MCF 10A (cell line): ENCODE results near the gene LPAR3. TPM values are rescaled to one million over a fixed set of nuclear protein-coding genes. Genes with fewer than 3 reads are reported as not detected.
A peak's percentile ranks its signal among the peaks of the same experiment; 100 is the strongest.

ENCODE experiments used
- BruUV-seq: library from RNA; stranded (reverse); fragments of 400-500 nt; replicated peaks from 2 replicates; lab custom pipeline; 2021; lab: Mats Ljungman, UMichigan
- CTCF ChIA-PET: fragments of 300-600 bp; sonication (Branson Sonifier 250); formaldehyde crosslinking; extraction: SDS; loops from one replicate; lab custom pipeline; 2021; ENCODE audit warnings: antibody characterized with exemption, inconsistent platforms; lab: Yijun Ruan, JAX
- POLR2A ChIA-PET: fragments of 300-600, 350-650 bp; sonication (Branson Sonifier 250); formaldehyde crosslinking; extraction: SDS; loops from one replicate; lab custom pipeline; 2020; ENCODE audit warnings: antibody characterized with exemption, inconsistent platforms; lab: Yijun Ruan, JAX
- DNase-seq: peaks from one replicate; pipeline ENCODE4 v3.0.0-alpha.2; 2018; ENCODE audit not compliant: unreplicated experiment
- H3K27ac Mint-ChIP-seq: one replicate; pipeline ENCODE4 v1.8.0; 2022; ENCODE audit warnings: mild to moderate bottlenecking, low read depth, mixed read lengths; ENCODE audit not compliant: unreplicated experiment
- H3K27me3 Mint-ChIP-seq: one replicate; pipeline ENCODE4 v1.8.0; 2022; ENCODE audit warnings: mixed read lengths; ENCODE audit not compliant: insufficient read depth, unreplicated experiment
- H3K36me3 Mint-ChIP-seq: one replicate; pipeline ENCODE4 v1.8.0; 2022; ENCODE audit warnings: mild to moderate bottlenecking, moderate library complexity, mixed read lengths; ENCODE audit not compliant: insufficient read depth, unreplicated experiment
- H3K4me1 Mint-ChIP-seq: one replicate; pipeline ENCODE4 v1.8.0; 2022; ENCODE audit warnings: mixed read lengths; ENCODE audit not compliant: insufficient read depth, unreplicated experiment
- H3K4me3 Mint-ChIP-seq: one replicate; pipeline ENCODE4 v1.8.0; 2022; ENCODE audit warnings: mild to moderate bottlenecking, moderate library complexity, mixed read lengths; ENCODE audit not compliant: unreplicated experiment
- H3K9me3 Mint-ChIP-seq: one replicate; pipeline ENCODE4 v1.8.0; 2022; ENCODE audit warnings: mixed read lengths; ENCODE audit not compliant: unreplicated experiment
- CTCF ChIP-seq: fragments of 200-600 bp; IDR thresholded peaks from one replicate; pipeline ENCODE4 v1.8.0; 2022; ENCODE audit warnings: antibody characterized with exemption, mild to moderate bottlenecking; ENCODE audit not compliant: unreplicated experiment
- intact Hi-C: fragments of 100-400 bp; cut with micrococcal nuclease; formaldehyde crosslinking; loops from 2 replicates; pipeline ENCODE4 v1.14.1; 2022
- total RNA-seq: library from RNA; stranded (reverse); gene quantifications from 2 replicates; pipeline ENCODE4 v1.2.3, GENCODE V29; 2022

LPAR3 gene
- total RNA-seq, 1 experiment from 2014 or later = 1.0 TPM

GRCh38 chr1:84890566-84890965 lies 2.4 kb downstream of the LPAR3 start:
- Mint-ChIP-seq H3K4me3 (no peak overlapping the region), H3K36me3 (no peaks in the 10 kb centered on the region), H3K4me1 (peaks cover 23% of the 10 kb centered on the region), H3K27me3 (no peaks in the 10 kb centered on the region), H3K9me3 (no peaks in the 10 kb centered on the region), H3K27ac (no peak overlapping the region)
- CTCF ChIA-PET = no interaction called here
- POLR2A ChIA-PET = interaction anchor here (0.6 kb wide), 1 partner anchor 1032 kb away, joined by 3 read pairs; no protein-coding TSS in a partner anchor
- BruUV-seq = no TSS peak
- no peak for TF ChIP-seq CTCF
- intact Hi-C loops = no loop called here
- no peak for DNase-seq

GRCh38 chr1:84889437-84889836 lies 3.6 kb downstream of the LPAR3 start:
- POLR2A ChIA-PET = interaction anchor here (1.0 to 1.2 kb wide), 3 partner anchors 18 to 55 kb away, joined by 3 to 6 read pairs (median 4); no protein-coding TSS in a partner anchor
- Mint-ChIP-seq H3K4me3 (no peak overlapping the region), H3K4me1 (peaks cover 23% of the 10 kb centered on the region), H3K9me3 (no peaks in the 10 kb centered on the region), H3K36me3 (no peaks in the 10 kb centered on the region), H3K27ac (no peak overlapping the region), H3K27me3 (no peaks in the 10 kb centered on the region)
- intact Hi-C loops = loop anchor here (5.0 kb wide), 1 partner anchor 37 kb away; no protein-coding TSS in a partner anchor
- no TSS peak for BruUV-seq
- TF ChIP-seq CTCF = no peak
- DNase-seq = peak; percentile 23
- CTCF ChIA-PET = interaction anchor here (0.5 to 0.8 kb wide), 5 partner anchors 9 to 65 kb away, joined by 3 to 4 read pairs (median 3); no protein-coding TSS in a partner anchor

GRCh38 chr1:84888753-84889152 lies 4.3 kb downstream of the LPAR3 start:
- BruUV-seq = no TSS peak

More at GRCh38 chr1:84888753-84889152, 4.3 kb downstream of the LPAR3 start:
- ChIA-PET CTCF (interaction anchor here (0.6 to 0.8 kb wide), 5 partner anchors 8 to 683 kb away, joined by 3 to 4 read pairs (median 3); no protein-coding TSS in a partner anchor), POLR2A (interaction anchor here (1.0 to 1.8 kb wide), 4 partner anchors 11 to 54 kb away, joined by 3 to 7 read pairs (median 5); no protein-coding TSS in a partner anchor)
- no peak for DNase-seq
- Mint-ChIP-seq H3K4me3 (no peak overlapping the region), H3K36me3 (no peaks in the 10 kb centered on the region), H3K9me3 (no peaks in the 10 kb centered on the region), H3K4me1 (peaks cover 23% of the 10 kb centered on the region), H3K27ac (no peak overlapping the region), H3K27me3 (no peaks in the 10 kb centered on the region)
- TF ChIP-seq CTCF = no peak
- intact Hi-C loops = loop anchor here (5.0 kb wide), 1 partner anchor 36 kb away; no protein-coding TSS in a partner anchor
